HepG2 (cell line): ENCODE results near the gene FGF14. TPM values are rescaled to one million over a fixed set of nuclear protein-coding genes. Genes with fewer than 3 reads are reported as not detected.

ENCODE experiments used
- ATAC-seq: fragments of 200-7000 bp; cut with Tn5 transposase; 3 replicates; pipeline ENCODE4 v1.9.1; 2020; ENCODE audit warnings: mild to moderate bottlenecking, moderate library complexity
- BruUV-seq: library from RNA; stranded (reverse); fragments of 400-500 nt; replicated peaks from 2 replicates; lab custom pipeline; 2021; lab: Mats Ljungman, UMichigan
- CTCF ChIA-PET: fragments of 300-600 bp; formaldehyde crosslinking; extraction: SDS; loops from one replicate; lab custom pipeline; 2021; ENCODE audit warnings: low total read pairs, inconsistent platforms, low intra/inter-chr PET ratio; lab: Yijun Ruan, JAX
- POLR2A ChIA-PET: fragments of 350-600 bp; sonication (Branson Sonifier 250); formaldehyde crosslinking; loops from one replicate; lab custom pipeline; 2020; ENCODE audit warnings: antibody characterized with exemption, inconsistent platforms; lab: Yijun Ruan, JAX
- DNase-seq: peaks from one replicate; pipeline ENCODE4 v3.0.0-alpha.2; 2015; ENCODE audit warnings: low spot score
- FAIRE-seq: peaks from 3 replicates; lab custom pipeline; 2011; peaks lifted over from hg19 to GRCh38; lab: Jason Lieb, UNC
- H2AFZ ChIP-seq: one replicate; pipeline ENCODE4 v1.6.1; 2011; ENCODE audit warnings: low read length, inconsistent platforms
- H3K27ac ChIP-seq: fragments of 300-600 bp; 3 replicates; pipeline ENCODE4 v1.8.0; 2011; ENCODE audit warnings: mixed run types, mild to moderate bottlenecking, mixed read lengths, low read length, inconsistent platforms; ENCODE audit not compliant: insufficient read depth; ENCODE audit errors: extremely low read length
- H3K27me3 ChIP-seq, 2 experiments: fragments of 200-600 bp in 1 of 2; 2 replicates in 1 of 2; 3 replicates in 1 of 2; pipeline versions ENCODE4 v1.6.0 to v1.8.0; 2011; ENCODE audit warnings: low read length in 2 of 2, mild to moderate bottlenecking in 2 of 2, moderate library complexity in 2 of 2, inconsistent platforms in 1 of 2; ENCODE audit not compliant: insufficient read depth in 2 of 2, control insufficient read depth in 1 of 2
- H3K36me3 ChIP-seq, 2 experiments: fragments of 200-600 bp in 1 of 2; replicated peaks in 1 of 2; 2 replicates in 1 of 2; 3 replicates in 1 of 2; pipeline versions ENCODE4 v1.5.1 to v1.8.0; 2011; ENCODE audit warnings: low read length in 2 of 2, inconsistent platforms in 1 of 2; ENCODE audit not compliant: insufficient read depth in 2 of 2, control insufficient read depth in 1 of 2
- H3K4me1 ChIP-seq: 2 replicates; pipeline ENCODE4 v1.5.1; 2012; ENCODE audit warnings: low read length, inconsistent platforms; ENCODE audit not compliant: insufficient read depth
- H3K4me2 ChIP-seq: 2 replicates; pipeline ENCODE4 v1.6.0; 2011; ENCODE audit warnings: low read depth, low read length, inconsistent platforms
- H3K4me3 ChIP-seq, 3 experiments: fragments of 200-600 bp in 1 of 3; sonication (generic), shearing (Covaris generic) in 1 of 3; replicated peaks in 1 of 3; 2 replicates each; pipeline ENCODE4 v1.5.1; 2011 to 2016; ENCODE audit warnings: low read length in 3 of 3, inconsistent platforms in 2 of 3, low read depth in 2 of 3, mild to moderate bottlenecking in 2 of 3, control low read depth in 1 of 3, mixed read lengths in 1 of 3; ENCODE audit not compliant: insufficient read depth in 1 of 3
- H3K79me2 ChIP-seq: one replicate; pipeline ENCODE4 v1.6.1; 2011; ENCODE audit warnings: low read length, inconsistent platforms; ENCODE audit not compliant: insufficient read depth
- H3K9ac ChIP-seq: 2 replicates; pipeline ENCODE4 v1.6.0; 2011; ENCODE audit warnings: mild to moderate bottlenecking, low read depth, low read length, inconsistent platforms; ENCODE audit not compliant: insufficient read depth
- H3K9me3 ChIP-seq: 2 replicates; pipeline ENCODE4 v1.5.1; 2012; ENCODE audit warnings: mild to moderate bottlenecking, low read length
- H4K20me1 ChIP-seq: 2 replicates; pipeline ENCODE4 v1.6.0; 2011; ENCODE audit warnings: inconsistent platforms, mild to moderate bottlenecking, low read length, moderate library complexity; ENCODE audit not compliant: insufficient read depth
- ARID2 ChIP-seq: sonication (generic); formaldehyde crosslinking; IDR thresholded peaks from 2 replicates; pipeline ENCODE4 v1.8.1; 2022; ENCODE audit warnings: mild to moderate bottlenecking, missing genetic modification reagents, borderline replicate concordance
- NFIB ChIP-seq: sonication (generic); formaldehyde crosslinking; IDR thresholded peaks from 2 replicates; pipeline ENCODE4 v1.9.0; 2021; ENCODE audit warnings: missing genetic modification reagents, mild to moderate bottlenecking, borderline replicate concordance
- PBX3 ChIP-seq: sonication (generic); formaldehyde crosslinking; IDR thresholded peaks from 2 replicates; pipeline ENCODE4 v1.8.1; 2023; ENCODE audit warnings: missing genetic modification reagents, inconsistent platforms, borderline replicate concordance
- SCMH1 ChIP-seq: sonication (generic); formaldehyde crosslinking; IDR thresholded peaks from 2 replicates; pipeline ENCODE4 v1.9.0; 2021; ENCODE audit warnings: missing genetic modification reagents, mild to moderate bottlenecking, borderline replicate concordance
- THAP9 ChIP-seq: sonication (generic); formaldehyde crosslinking; IDR thresholded peaks from 2 replicates; pipeline ENCODE4; 2020; ENCODE audit warnings: missing genetic modification reagents, mild to moderate bottlenecking, borderline replicate concordance
- TOE1 ChIP-seq: sonication (generic); formaldehyde crosslinking; IDR thresholded peaks from 2 replicates; pipeline ENCODE4 v1.4.0; 2020; ENCODE audit warnings: mild to moderate bottlenecking, missing genetic modification reagents
- TSC22D2 ChIP-seq: sonication (generic); formaldehyde crosslinking; IDR thresholded peaks from 2 replicates; pipeline ENCODE4 v1.5.1; 2020; ENCODE audit warnings: missing genetic modification reagents, mild to moderate bottlenecking, borderline replicate concordance
- ZMYM2 ChIP-seq: sonication (generic); formaldehyde crosslinking; IDR thresholded peaks from 2 replicates; pipeline ENCODE4 v1.8.0; 2022; ENCODE audit warnings: mild to moderate bottlenecking, missing genetic modification reagents
- ZNF441 ChIP-seq: sonication (generic); formaldehyde crosslinking; IDR thresholded peaks from 2 replicates; pipeline ENCODE4 v1.7.0; 2021; ENCODE audit warnings: missing genetic modification reagents, borderline replicate concordance
- ZNF775 ChIP-seq: sonication (generic); formaldehyde crosslinking; IDR thresholded peaks from 2 replicates; pipeline ENCODE4 v1.4.0; 2020; ENCODE audit warnings: missing genetic modification reagents, mild to moderate bottlenecking, moderate library complexity, borderline replicate concordance
- WGBS: methylation state at CpG from one replicate; pipeline ENCODE4 v1.1.6; 2017; ENCODE audit warnings: low lambda C conversion rate; 5-methylcytosine and 5-hydroxymethylcytosine counted together
- in situ Hi-C: cut with HindIII; loops from 2 replicates; pipeline ENCODE4 v1.10.0; 2017; ENCODE audit warnings: low pct_unique_long_range_greater_than_20kb; ENCODE audit not compliant: extremely low pct_ligation_motif_present
- intact Hi-C: fragments of 100-400 bp; cut with micrococcal nuclease; formaldehyde crosslinking; loops from one replicate; pipeline ENCODE4 v1.10.0; 2022; ENCODE audit not compliant: unreplicated experiment
- polyA plus RNA-seq, 8 experiments: library from polyadenylated mRNA; depleted of rRNA in 3 of 8; stranded (reverse) in 7 of 8; unstranded in 1 of 8; fragments of >200 nt; fragmentation: Illumina TruSeq in 4 of 8; extraction: Trizol in 4 of 8; gene quantifications; 2 replicates each; pipeline versions ENCODE4 v1.2.1 to v1.2.3, GENCODE V29; 2011 to 2016; ENCODE audit warnings: low read depth in 4 of 8, missing spikeins in 1 of 8, mixed read lengths in 1 of 8; ENCODE audit not compliant: insufficient read depth in 1 of 8
- total RNA-seq, 5 experiments: library from RNA; depleted of rRNA; stranded (reverse); fragments of >200 nt; fragmentation: Illumina TruSeq; extraction: Trizol; gene quantifications; 2 replicates each; pipeline ENCODE4 v1.2.3, GENCODE V29; 2016; ENCODE audit warnings: low read depth in 1 of 5

Gene FGF14
- total and polyA plus RNA-seq, 2 of the 13 experiments (the other 11 are each of a cell fraction or from before 2014, with no cell fraction given) = not detected

- FAIRE-seq (no peak), DNase-seq (no peak), ATAC-seq (no peak)
- in situ Hi-C loops = loop anchor here (5.0 to 25.0 kb wide), 2 partner anchors 243 to 618 kb away; no protein-coding TSS in a partner anchor
- Histone ChIP-seq H3K27ac (no peak overlapping the region), H3K4me2 (no peak overlapping the region), H3K27me3 (no peaks in the 10 kb centered on the region; a peak in 1 of 5 replicates), H3K4me3 (no peak overlapping the region), H3K79me2 (no peaks in the 10 kb centered on the region), H3K4me1 (no peaks in the 10 kb centered on the region), H4K20me1 (no peaks in the 10 kb centered on the region), H3K9me3 (no peaks in the 10 kb centered on the region), H3K36me3 (no peaks in the 10 kb centered on the region), H2AFZ (no peak overlapping the region), H3K9ac (no peak overlapping the region)
- TF ChIP-seq PBX3 (CRISPR knock-in tag) (no peak), ZNF441 (no peak), SCMH1 (CRISPR knock-in tag) (no peak), NFIB (CRISPR knock-in tag) (no peak), ARID2 (no peak), TSC22D2 (CRISPR knock-in tag) (no peak)
- intact Hi-C loops = no loop called here
- ChIA-PET POLR2A (no interaction called here), CTCF (no interaction called here)
- WGBS = 6% methylated on average over 6 of the region's 6 CpGs
- no TSS peak for BruUV-seq
Measured at GRCh38 chr13:101755228-101755887, 646.5 kb downstream of the FGF14 start.

- ChIA-PET CTCF (no interaction called here), POLR2A (no interaction called here)
- intact Hi-C loops (no loop called here), in situ Hi-C loops (loop anchor here (25.0 kb wide), 1 partner anchor 615 kb away; no protein-coding TSS in a partner anchor)
- Histone ChIP-seq H3K9me3 (no peaks in the 10 kb centered on the region), H3K4me2 (no peak overlapping the region), H3K27me3 (no peaks in the 10 kb centered on the region; a peak in 1 of 5 replicates), H3K4me1 (no peaks in the 10 kb centered on the region), H3K9ac (no peak overlapping the region), H3K4me3 (no peak overlapping the region), H3K36me3 (no peaks in the 10 kb centered on the region), H3K27ac (no peak overlapping the region), H4K20me1 (no peaks in the 10 kb centered on the region), H3K79me2 (no peaks in the 10 kb centered on the region), H2AFZ (no peak overlapping the region)
- BruUV-seq = no TSS peak
- DNase-seq (no peak), ATAC-seq (no peak), FAIRE-seq (no peak)
- WGBS = 48% methylated on average over 3 of the region's 3 CpGs
- no peak for TF ChIP-seq TOE1
- no peak for TF ChIP-seq THAP9 (CRISPR knock-in tag)
- no peak for TF ChIP-seq ZNF775
- no peak for TF ChIP-seq ZMYM2
Measured at GRCh38 chr13:101752432-101752831, 649.4 kb downstream of the FGF14 start.
